GM18909 (cell line): Measurements from ENCODE around the gene ZNF311.
A peak's percentile ranks its signal among the peaks of the same experiment; 100 is the strongest.
"Not testable (repeated sequence)": the region's sequence is repeated elsewhere in the genome, so short reads cannot be mapped to it uniquely, and the experiment has no call there.

Experiments
- ATAC-seq: cut with Tn5 transposase; IDR thresholded peaks from one replicate; pipeline ENCODE4 v1.9.1; 2021; ENCODE audit warnings: mild to moderate bottlenecking; ENCODE audit not compliant: unreplicated experiment, poor library complexity

The ZNF311 gene

GRCh38 chr6:28983838-28984237, 21.3 kb downstream of the ZNF311 start:
- no peak for ATAC-seq

- no peak for ATAC-seq
These were observed 22.4 kb downstream of the ZNF311 start for GRCh38 chr6:28982476-28983266.

- ATAC-seq, result peak; percentile 56
These were observed 23.2 kb downstream of the ZNF311 start for GRCh38 chr6:28981833-28982475.

- no peak for ATAC-seq
These were observed 23.7 kb downstream of the ZNF311 start for GRCh38 chr6:28981431-28981832.

- ATAC-seq, result peak; percentile 52
These were observed 24.2 kb downstream of the ZNF311 start for GRCh38 chr6:28980852-28981430.

- ATAC-seq, result no peak
These were observed 24.8 kb downstream of the ZNF311 start for GRCh38 chr6:28980137-28980851.

GRCh38 chr6:28979679-28980078, 25.4 kb downstream of the ZNF311 start:
- ATAC-seq, result no peak

- ATAC-seq, result no peak
These were observed 26.1 kb downstream of the ZNF311 start for GRCh38 chr6:28978959-28979561.

GRCh38 chr6:28978133-28978491, 27.0 kb downstream of the ZNF311 start:
- ATAC-seq, result no peak

- ATAC-seq, result no peak
These were observed 27.6 kb downstream of the ZNF311 start for GRCh38 chr6:28977341-28978132.

- no peak for ATAC-seq
These were observed 28.4 kb downstream of the ZNF311 start for GRCh38 chr6:28976677-28977076.

GRCh38 chr6:28974505-28974904, 30.6 kb downstream of the ZNF311 start:
- no peak for ATAC-seq

- ATAC-seq, result not testable (repeated sequence)
These were observed 35.1 kb downstream of the ZNF311 start for GRCh38 chr6:28970056-28970455.

GRCh38 chr6:28969129-28969528, 36.0 kb downstream of the ZNF311 start:
- no peak for ATAC-seq

- no peak for ATAC-seq
These were observed 36.6 kb downstream of the ZNF311 start for GRCh38 chr6:28968476-28968875.

GRCh38 chr6:28965706-28966105, 39.4 kb downstream of the ZNF311 start:
- no peak for ATAC-seq

- ATAC-seq, result no peak
These were observed 44.1 kb downstream of the ZNF311 start for GRCh38 chr6:28960846-28961500.

GRCh38 chr6:28958561-28959243, 46.4 kb downstream of the ZNF311 start:
- ATAC-seq, result not testable (repeated sequence)
